MM.1S (cell line): ENCODE results near the gene MC2R.

ENCODE experiments used
- DNase-seq: peaks from one replicate; pipeline ENCODE4 v3.0.0-alpha.2; 2015
- H2AFZ ChIP-seq: fragments of 300-600 bp; sonication (generic); 2 replicates; pipeline ENCODE4 v1.6.0; 2016; ENCODE audit warnings: antibody characterized with exemption, low read length
- H3F3A ChIP-seq: fragments of 300-600 bp; sonication (generic); 2 replicates; pipeline ENCODE4 v1.6.1; 2016; ENCODE audit warnings: mild to moderate bottlenecking, antibody characterized with exemption, low read length, moderate library complexity, mixed read lengths; ENCODE audit not compliant: insufficient read depth
- H3K27ac ChIP-seq: fragments of 300-600 bp; sonication (generic); 2 replicates; pipeline ENCODE4 v1.5.1; 2016; ENCODE audit warnings: mild to moderate bottlenecking, low read length
- H3K27me3 ChIP-seq: fragments of 300-600 bp; sonication (generic); replicated peaks from 2 replicates; pipeline ENCODE4 v1.6.0; 2016; ENCODE audit warnings: low read length; ENCODE audit not compliant: insufficient read depth
- H3K36me3 ChIP-seq: fragments of 300-600 bp; sonication (generic); replicated peaks from 2 replicates; pipeline ENCODE4 v1.6.1; 2016; ENCODE audit warnings: mild to moderate bottlenecking, low read length, mixed read lengths; ENCODE audit not compliant: insufficient read depth
- H3K4me1 ChIP-seq: fragments of 300-600 bp; sonication (generic); 2 replicates; pipeline ENCODE4 v1.6.1; 2016; ENCODE audit warnings: low read length, mixed read lengths
- H3K4me2 ChIP-seq: fragments of 300-600 bp; sonication (generic); 2 replicates; pipeline ENCODE4 v1.6.0; 2016; ENCODE audit warnings: low read depth, low read length
- H3K4me3 ChIP-seq: fragments of 300-600 bp; sonication (generic); 2 replicates; pipeline ENCODE4 v1.5.1; 2016; ENCODE audit warnings: low read length, mixed read lengths
- H3K79me2 ChIP-seq: fragments of 300-600 bp; sonication (generic); 2 replicates; pipeline ENCODE4 v1.6.1; 2016; ENCODE audit warnings: mixed run types, low read length, mixed read lengths
- H3K9ac ChIP-seq: fragments of 300-600 bp; sonication (generic); 2 replicates; pipeline ENCODE4 v1.6.1; 2016; ENCODE audit warnings: low read length, mixed read lengths
- H3K9me2 ChIP-seq: fragments of 300-600 bp; sonication (generic); replicated peaks from 2 replicates; pipeline ENCODE4 v1.6.1; 2016; ENCODE audit warnings: mild to moderate bottlenecking, low read length, mixed read lengths; ENCODE audit not compliant: insufficient read depth
- H3K9me3 ChIP-seq: fragments of 300-600 bp; sonication (generic); replicated peaks from 2 replicates; pipeline ENCODE4 v1.6.1; 2016; ENCODE audit warnings: mild to moderate bottlenecking, low read length, mixed read lengths; ENCODE audit not compliant: insufficient read depth
- H4K20me1 ChIP-seq: fragments of 300-600 bp; sonication (generic); 2 replicates; pipeline ENCODE4 v1.6.1; 2016; ENCODE audit warnings: mild to moderate bottlenecking, low read length, moderate library complexity, mixed read lengths; ENCODE audit not compliant: insufficient read depth
- EZH2 ChIP-seq: fragments of 300-600 bp; sonication (generic); optimal IDR thresholded peaks from 2 replicates; pipeline ENCODE3; 2017; ENCODE audit warnings: low read depth, mild to moderate bottlenecking, antibody characterized with exemption, low read length, mixed read lengths
- EZH2phosphoT487 ChIP-seq: fragments of 300-600 bp; sonication (generic); IDR thresholded peaks from 2 replicates; pipeline ENCODE4 v1.6.1; 2018; ENCODE audit warnings: antibody characterized with exemption, low read length
- TF ChIP-seq, protein P1 (sequence below): fragments of 300-600 bp; sonication (generic); IDR thresholded peaks from 2 replicates; pipeline ENCODE4 v1.5.1; 2016; ENCODE audit warnings: antibody characterized with exemption, low read length, mixed read lengths

Gene MC2R

DNA sequence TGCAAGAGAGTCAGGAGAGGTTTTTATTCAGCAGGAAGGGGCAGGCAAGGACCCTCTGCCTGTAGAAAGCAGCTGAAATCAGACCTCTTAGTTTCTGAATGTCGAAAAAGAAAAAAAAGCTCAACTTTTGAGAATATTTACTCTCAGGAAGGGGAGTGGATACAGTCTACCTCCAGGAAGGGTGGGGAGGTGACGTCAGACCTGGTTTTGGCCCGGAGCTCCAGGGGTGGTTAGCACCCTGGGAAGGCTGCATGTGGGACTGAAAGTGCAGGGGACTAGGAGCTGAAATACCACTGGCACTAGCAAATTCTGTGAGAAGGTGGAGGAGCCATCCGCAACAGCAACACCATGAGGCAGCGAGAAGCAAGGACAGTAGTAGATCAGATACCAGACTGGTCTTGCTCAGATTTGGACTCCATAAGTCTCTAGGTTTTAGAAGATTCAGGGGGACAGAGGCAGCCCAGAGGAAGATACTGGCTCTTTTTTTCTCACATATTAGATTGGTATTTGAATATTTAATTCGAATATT, 19.8 kb downstream of the MC2R start:
- no peak for DNase-seq
- no peaks in the 10 kb centered on the region for H3K9me3 ChIP-seq
- no peak overlapping the region for H3K9ac ChIP-seq
- no peak overlapping the region for H2AFZ ChIP-seq
- H3K27me3 ChIP-seq: no peaks in the 10 kb centered on the region
- H3K79me2 ChIP-seq: no peaks in the 10 kb centered on the region
- TF ChIP-seq EZH2 (no peak), EZH2phosphoT487 (no peak)
- no peak overlapping the region for H3K4me2 ChIP-seq
- no peak overlapping the region for H3K4me3 ChIP-seq
- no peaks in the 10 kb centered on the region for H3K9me2 ChIP-seq
- H3F3A ChIP-seq: no peaks in the 10 kb centered on the region
- no peaks in the 10 kb centered on the region for H4K20me1 ChIP-seq
- H3K4me1 ChIP-seq: no peaks in the 10 kb centered on the region
- no peaks in the 10 kb centered on the region for H3K36me3 ChIP-seq
- H3K27ac ChIP-seq: no peak overlapping the region

DNA sequence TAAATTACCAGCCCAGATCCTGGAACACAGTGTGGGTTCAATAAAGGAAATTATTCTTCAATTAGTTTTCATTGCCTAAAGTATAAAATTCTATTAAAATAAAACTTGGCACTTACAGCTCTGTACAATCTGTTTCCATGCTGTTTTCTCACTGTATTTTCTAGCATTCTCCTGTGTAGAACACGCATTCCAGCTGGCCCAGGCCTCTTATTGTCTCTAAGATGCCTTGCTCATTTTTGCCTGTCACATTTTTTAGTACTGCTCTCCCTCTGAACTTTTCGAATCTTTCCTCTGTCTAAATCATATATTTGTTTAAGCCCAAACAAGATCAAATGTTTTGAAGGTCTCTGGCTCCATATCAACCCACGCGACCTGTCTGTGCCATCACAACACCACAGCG, 20.8 kb downstream of the MC2R start:
- Histone ChIP-seq H3K27ac (no peak overlapping the region), H3K4me2 (no peak overlapping the region), H4K20me1 (no peaks in the 10 kb centered on the region), H2AFZ (no peak overlapping the region), H3K79me2 (no peaks in the 10 kb centered on the region), H3K4me1 (no peaks in the 10 kb centered on the region), H3K9ac (no peak overlapping the region), H3K4me3 (no peak overlapping the region), H3K9me3 (no peaks in the 10 kb centered on the region), H3K27me3 (no peaks in the 10 kb centered on the region), H3F3A (no peaks in the 10 kb centered on the region), H3K36me3 (no peaks in the 10 kb centered on the region), H3K9me2 (no peaks in the 10 kb centered on the region)
- DNase-seq: no peak
- no peak for TF ChIP-seq EZH2phosphoT487
- TF ChIP-seq, protein P1, sequence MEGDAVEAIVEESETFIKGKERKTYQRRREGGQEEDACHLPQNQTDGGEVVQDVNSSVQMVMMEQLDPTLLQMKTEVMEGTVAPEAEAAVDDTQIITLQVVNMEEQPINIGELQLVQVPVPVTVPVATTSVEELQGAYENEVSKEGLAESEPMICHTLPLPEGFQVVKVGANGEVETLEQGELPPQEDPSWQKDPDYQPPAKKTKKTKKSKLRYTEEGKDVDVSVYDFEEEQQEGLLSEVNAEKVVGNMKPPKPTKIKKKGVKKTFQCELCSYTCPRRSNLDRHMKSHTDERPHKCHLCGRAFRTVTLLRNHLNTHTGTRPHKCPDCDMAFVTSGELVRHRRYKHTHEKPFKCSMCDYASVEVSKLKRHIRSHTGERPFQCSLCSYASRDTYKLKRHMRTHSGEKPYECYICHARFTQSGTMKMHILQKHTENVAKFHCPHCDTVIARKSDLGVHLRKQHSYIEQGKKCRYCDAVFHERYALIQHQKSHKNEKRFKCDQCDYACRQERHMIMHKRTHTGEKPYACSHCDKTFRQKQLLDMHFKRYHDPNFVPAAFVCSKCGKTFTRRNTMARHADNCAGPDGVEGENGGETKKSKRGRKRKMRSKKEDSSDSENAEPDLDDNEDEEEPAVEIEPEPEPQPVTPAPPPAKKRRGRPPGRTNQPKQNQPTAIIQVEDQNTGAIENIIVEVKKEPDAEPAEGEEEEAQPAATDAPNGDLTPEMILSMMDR: no peak
- no peak for TF ChIP-seq EZH2

DNA sequence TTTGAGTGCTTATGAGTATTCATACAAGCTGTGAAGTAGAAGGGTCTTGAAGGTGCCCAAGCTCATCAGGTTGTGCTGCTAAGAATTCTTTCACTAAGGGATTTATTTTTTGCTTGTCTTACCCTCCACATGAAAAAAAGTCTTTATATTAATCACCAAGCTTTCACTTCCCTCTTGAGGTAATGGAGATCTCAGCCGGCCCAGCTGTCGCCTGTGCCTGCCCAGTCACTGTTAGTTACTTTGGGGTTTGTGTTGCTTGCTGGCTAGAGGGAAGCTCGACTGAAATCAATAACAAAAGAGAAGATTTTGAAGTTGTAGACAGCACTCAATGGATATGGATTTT, 21.9 kb downstream of the MC2R start:
- Histone ChIP-seq H3K9ac (no peak overlapping the region), H3K27ac (no peak overlapping the region), H2AFZ (no peak overlapping the region), H3K4me2 (no peak overlapping the region), H3K4me1 (no peaks in the 10 kb centered on the region), H4K20me1 (no peaks in the 10 kb centered on the region), H3K4me3 (no peak overlapping the region), H3K27me3 (no peaks in the 10 kb centered on the region), H3K79me2 (no peaks in the 10 kb centered on the region), H3K36me3 (no peaks in the 10 kb centered on the region), H3F3A (no peaks in the 10 kb centered on the region), H3K9me3 (no peaks in the 10 kb centered on the region), H3K9me2 (no peaks in the 10 kb centered on the region)
- DNase-seq: peak; percentile 10
- TF ChIP-seq EZH2: no peak
- TF ChIP-seq EZH2phosphoT487: no peak
- TF ChIP-seq, protein P1: no peak

DNA sequence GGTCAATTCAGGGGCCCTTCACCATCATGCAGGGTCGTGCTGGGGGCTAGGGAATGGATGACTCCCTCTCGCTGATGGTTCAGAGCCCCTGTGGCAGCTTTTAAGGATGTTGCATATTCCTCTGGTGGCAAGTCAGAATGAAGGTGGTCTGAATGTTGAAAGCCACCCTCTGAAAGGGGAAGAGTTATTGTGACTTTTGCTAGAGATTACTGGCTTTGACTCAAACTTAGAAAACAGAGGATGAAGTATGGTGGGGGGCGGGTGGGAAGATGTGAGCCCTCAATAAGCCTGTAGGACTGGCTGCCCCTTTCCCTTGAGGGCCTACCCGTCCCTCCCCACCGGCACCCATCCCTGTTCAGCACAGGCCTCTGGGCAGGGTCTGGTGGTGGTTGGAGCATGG, 23.2 kb downstream of the MC2R start:
- H4K20me1 ChIP-seq: no peaks in the 10 kb centered on the region
- H3F3A ChIP-seq: no peaks in the 10 kb centered on the region
- H3K9me2 ChIP-seq: no peaks in the 10 kb centered on the region
- no peak overlapping the region for H3K4me2 ChIP-seq
- no peak for DNase-seq
- H3K27me3 ChIP-seq: no peaks in the 10 kb centered on the region
- H3K27ac ChIP-seq: no peak overlapping the region
- H3K9ac ChIP-seq: no peak overlapping the region
- no peaks in the 10 kb centered on the region for H3K36me3 ChIP-seq
- no peak overlapping the region for H3K4me3 ChIP-seq
- no peak for TF ChIP-seq EZH2phosphoT487
- TF ChIP-seq, protein P1: no peak
- no peak for TF ChIP-seq EZH2
- no peak overlapping the region for H2AFZ ChIP-seq
- H3K9me3 ChIP-seq: no peaks in the 10 kb centered on the region
- no peaks in the 10 kb centered on the region for H3K79me2 ChIP-seq
- no peaks in the 10 kb centered on the region for H3K4me1 ChIP-seq
